ENCODE data around the gene ZWILCH.

- TF ChIP-seq CTCF (conservative IDR thresholded peaks at IDR 0.05; ENCODE audit: low read length) (no peak), EZH2phosphoT487 (IDR thresholded peaks at IDR 0.05; ENCODE audit: borderline replicate concordance) (no peak)
Observed at GRCh38 chr15:66587020-66587419, 81.9 kb downstream of the ZWILCH start.

Measured in Loucy (cell line).